ENCODE measurements around the gene ENTPD3.

DNA sequence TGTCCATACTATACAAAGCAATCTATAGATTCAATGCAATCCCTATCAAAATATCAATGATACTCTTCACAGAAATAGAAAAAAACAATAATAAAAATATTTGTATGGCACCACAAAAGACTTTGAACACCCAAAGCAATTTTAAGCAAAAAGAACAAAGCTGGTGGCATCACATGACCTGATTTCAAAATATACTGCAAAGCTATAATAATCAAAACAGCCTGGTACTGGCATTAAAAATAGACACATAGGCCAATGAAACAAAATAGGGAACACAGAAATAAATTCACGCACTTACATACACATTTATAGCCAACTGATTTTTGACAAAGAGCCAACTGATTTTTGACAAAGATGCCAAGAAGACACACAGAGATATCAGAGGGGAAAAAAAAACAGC lies 9.2 kb upstream of the ENTPD3 start:
- TF ChIP-seq POU2F2 (IDR thresholded peaks at IDR 0.05; ENCODE audit: low read depth, low read length) (no peak), POLR2A (IDR thresholded peaks at IDR 0.05; ENCODE audit: low read depth, low read length) (no peak)
